Activated CD4-positive, alpha-beta T cell treated with anti-CD3 and anti-CD28 coated beads, Interleukin-10, Interleukin-2, amounts not matched to agents 100 ng/mL and 50 ng/mL, durations not matched to agents 16 hours and 8 hours (primary cell): ENCODE results near the gene RNF212.

Experiments
- DNase-seq: peaks from one replicate; pipeline ENCODE4 v3.0.0-alpha.2; 2020

RNF212 gene

DNA sequence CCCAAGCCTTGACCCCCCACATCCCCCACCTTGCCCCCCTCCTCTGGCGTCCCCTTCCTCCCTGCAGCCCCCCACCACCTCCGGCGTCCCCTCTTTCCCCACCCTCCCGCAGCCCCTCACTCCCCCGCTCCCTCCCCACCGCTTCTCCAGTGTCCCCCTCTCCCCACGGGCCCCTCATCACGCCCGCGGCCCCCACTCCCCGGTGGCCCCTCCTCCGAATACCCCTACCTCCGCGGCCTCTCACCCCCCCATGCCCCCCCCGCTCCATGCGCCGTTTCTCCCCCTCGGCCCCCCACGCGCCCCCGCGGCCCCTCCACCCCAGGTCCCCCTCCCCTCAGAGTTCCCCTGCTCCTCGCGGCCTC, 562 bp downstream of the RNF212 start:
- no peak for DNase-seq

GRCh38 chr4:1112174-1112820, 1.1 kb downstream of the RNF212 start:
- no peak for DNase-seq

GRCh38 chr4:1111259-1111809, 2.0 kb downstream of the RNF212 start:
- DNase-seq: no peak

DNA sequence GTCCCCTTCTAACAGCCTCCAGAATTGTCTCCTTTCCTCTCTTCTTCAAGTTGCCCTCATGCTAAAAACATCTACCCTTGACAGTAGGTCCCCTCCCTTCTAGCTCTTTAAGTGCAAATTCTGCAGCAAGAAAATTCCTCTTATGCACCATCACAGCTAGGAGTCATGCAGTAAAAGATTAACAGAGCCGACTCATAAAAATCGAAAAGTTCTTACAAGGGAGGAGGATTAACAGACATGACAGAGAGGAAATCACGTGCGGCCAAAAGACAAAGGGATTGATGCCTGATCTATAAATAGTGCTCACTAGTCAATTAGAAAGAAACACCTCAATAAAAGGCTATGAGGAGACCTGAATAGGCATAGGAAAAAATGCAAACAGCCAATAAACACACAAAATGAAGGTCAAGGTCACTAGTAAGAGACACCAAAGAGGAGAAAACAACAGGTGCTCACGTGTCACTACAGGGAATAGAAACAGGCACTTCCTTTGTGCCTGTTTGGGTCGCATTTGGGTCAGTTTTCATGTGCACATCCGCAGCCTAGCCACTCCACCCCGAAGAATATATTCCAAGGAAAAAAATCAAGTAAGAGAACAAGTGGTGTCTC, 3.4 kb downstream of the RNF212 start:
- no peak for DNase-seq

DNA sequence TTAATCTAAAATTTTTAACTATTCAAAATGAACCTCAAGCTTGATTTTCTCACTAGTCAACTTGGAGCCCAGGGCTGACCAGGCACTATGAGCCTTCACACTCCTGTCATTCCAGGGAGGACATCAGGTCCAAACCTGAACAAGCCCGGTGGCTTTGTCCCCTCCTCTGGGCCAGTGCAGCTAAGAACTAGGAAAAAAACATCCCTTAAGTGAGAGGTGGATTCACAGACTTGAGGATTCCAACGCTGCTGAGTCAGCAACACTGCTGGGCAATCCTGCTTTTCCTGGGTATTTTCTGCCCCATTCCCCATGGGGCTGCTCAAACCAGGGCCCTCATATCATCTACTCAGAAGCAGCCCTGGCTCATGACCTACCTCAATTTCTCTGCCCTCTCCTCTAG, 4.0 kb downstream of the RNF212 start:
- no peak for DNase-seq

DNA sequence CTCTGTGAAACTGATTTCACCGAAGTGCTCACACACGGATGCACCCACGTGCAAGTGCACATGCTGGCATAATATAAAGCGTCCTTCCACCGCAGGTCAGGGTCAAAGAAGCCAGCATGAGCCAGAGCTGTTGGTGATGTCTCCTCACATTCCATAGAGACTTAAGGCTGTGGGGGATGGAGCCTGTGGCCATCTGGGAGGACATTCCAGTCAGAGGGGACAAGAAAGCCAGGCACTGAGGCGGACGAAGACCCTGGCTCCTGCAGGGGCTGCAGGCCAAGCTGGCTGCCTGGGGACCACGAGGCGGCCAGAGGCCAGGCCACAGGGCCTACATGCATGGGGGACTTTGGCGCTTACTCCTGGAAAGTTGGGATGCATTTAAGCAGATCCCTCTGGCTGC, 7.7 kb downstream of the RNF212 start:
- DNase-seq: no peak

DNA sequence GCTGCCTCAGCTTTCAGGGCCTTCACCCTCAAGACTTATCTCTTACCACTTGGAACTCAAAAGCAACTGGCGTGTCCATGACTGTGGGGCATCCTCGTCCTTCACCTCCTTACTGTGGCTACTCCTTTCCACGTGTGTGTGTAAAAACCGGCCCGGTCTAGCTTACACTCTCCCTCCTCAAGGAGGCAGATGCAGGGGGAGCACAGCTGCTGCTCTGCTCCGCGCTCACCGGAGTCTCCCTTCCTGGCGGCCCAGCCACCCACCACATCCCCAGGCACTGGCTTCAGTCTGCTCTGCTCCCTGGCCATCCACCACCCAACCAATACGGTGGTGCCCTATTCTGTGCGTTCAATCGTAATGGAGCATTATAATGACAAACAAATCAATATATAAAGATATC, 8.3 kb downstream of the RNF212 start:
- no peak for DNase-seq

GRCh38 chr4:1104647-1105046, 8.7 kb downstream of the RNF212 start:
- DNase-seq: no peak

- DNase-seq: no peak
Measured at GRCh38 chr4:1099684-1100335, 13.6 kb downstream of the RNF212 start.

DNA sequence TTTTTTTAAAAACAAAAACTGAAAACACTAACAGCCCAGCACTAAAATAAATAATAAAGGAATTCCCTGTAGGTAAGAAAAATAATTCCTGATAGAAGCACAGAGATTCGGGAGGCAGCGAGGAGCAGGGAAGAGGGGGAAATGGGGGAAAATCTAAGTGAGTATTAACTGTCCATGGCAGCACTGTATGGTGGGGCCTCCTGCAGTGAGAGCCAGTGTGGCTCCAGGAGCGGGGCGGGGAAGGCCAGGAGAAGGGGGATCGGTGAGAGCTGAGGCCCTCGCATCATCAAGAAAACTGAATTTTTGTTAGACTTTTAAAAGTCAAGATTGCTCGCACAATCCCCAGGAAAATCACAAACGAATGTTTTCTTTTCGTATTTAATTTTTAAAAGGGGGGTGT, 14.1 kb downstream of the RNF212 start:
- DNase-seq: no peak

DNA sequence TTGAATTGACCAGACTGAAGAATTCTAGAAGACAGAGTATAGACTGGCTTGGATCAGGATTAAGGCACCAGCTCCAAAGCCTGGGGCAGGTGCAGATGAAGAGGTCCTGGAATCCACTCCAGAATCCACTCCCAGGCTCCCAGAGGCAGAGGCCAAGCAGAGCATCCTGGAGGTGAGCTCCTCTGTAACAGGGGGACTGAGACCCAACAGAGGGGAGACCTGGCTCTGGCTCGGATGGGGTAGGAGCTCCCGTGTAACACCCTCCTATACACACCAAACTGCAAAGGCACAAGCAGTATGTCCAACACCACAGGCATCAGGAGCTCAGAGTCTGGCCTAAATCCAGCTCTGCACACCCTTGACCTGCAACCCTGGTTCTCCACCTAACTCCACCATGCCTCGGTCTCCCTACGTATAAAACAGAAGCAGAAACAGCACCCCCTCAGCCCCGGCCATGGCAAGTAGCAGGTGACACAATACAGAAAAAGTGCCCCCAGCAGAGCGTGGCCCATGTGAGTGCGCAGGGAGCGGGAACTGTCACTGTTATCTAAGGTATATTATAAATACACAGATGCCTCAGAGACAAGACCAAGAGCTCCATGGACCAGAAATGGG, 14.9 kb downstream of the RNF212 start:
- no peak for DNase-seq

- no peak for DNase-seq
Measured at GRCh38 chr4:1097553-1097952, 15.8 kb downstream of the RNF212 start.

DNA sequence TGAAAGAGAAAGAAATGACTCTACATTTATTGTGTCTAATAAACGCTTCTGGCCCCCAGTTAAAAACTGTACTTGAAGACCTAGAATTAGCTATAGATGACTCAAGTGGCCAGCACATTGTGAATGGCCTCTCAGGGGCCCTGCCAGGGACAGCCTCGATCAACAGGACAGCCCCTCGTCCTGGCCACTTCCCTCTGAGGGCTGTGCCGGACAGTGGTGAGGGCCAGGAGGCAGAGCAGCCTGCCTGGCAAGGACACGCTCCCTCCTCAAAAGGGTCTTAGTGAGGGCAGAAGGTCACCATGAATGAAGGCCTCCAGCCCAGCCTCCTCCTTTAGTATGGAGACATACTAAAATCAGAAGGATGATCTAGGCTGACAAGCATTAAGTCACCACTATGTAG, 16.5 kb downstream of the RNF212 start:
- DNase-seq: no peak

DNA sequence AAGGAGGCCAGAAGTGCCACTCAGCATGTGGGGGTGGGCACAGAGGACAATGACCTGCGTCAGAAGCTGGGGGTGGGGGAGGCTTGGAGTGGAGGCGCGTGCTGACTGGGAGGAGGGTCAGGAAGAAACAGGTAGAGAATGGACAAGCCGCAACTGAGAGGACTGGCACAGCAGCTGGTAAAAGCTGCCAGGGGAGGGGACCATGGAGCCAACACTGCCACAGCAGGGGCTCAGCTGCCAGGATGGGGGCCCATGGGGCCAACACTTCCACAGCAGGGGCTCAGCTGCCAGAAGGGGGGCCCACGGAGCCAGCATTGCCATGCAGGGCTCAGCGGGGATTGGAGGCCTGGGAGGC, 19.1 kb downstream of the RNF212 start:
- DNase-seq: no peak

DNA sequence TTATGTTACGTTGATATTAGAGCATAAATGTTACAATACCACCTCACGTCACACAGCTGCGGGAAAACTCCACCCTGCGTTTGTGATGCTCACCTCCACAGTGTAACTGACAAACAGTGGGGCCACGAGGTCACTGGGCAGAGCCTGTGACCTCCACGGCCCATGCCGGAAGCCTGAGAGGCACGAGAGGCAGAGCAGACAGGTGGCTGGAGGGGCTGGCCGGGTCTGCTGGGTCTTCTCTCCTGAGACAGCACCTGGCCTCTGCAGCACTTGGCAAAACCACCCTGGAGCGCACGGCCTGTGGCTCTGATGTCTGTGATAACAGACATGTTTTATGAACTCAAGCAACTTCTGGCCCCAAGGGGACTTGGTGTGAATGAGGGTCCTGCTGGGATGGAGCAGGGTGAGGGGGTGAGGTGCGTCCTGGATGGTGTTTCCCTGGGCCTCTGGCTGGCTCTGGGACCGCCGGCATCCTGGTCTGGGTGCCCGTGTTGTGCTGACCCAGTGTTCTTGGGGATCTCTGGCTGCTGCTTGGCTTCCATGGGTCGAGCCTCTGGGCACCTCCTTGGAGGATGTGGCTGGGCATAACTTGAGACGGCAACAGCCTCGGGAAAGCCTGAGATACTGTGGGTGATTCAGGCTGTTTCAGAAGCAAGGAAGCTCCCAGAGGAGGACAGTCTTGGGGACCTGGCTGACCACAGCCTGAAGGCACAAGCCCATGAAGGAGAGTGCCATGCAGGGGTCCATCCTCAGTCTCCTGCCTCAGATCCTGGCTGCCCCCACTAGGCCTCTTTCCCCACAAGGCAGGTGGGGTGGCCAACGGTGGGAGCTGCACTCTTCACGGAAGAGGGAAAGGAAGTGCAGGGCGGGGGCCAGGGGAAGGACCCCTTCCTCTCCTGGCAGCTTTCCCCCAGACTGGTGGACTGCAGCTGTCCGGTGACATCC, 19.7 kb downstream of the RNF212 start:
- no peak for DNase-seq

DNA sequence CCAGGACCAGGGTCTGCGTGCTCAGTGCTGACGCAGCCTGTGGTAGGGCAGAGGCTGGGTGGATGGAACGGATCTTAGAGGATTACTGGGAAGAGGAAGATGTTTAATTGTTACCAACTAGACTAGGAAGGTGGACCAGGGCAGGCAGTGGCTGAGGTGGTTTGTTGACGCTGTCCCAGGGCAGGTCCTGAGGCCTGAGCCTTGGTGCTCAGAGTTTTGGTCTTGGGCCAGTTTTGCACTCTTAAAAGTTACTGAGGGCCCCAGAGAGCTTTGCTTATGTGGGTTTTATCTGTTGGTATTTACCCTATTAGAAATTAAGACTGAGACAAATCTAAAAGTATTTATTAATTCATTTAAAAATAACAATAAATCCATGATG, 20.4 kb downstream of the RNF212 start:
- DNase-seq: no peak

GRCh38 chr4:1092026-1092982, 21.1 kb downstream of the RNF212 start:
- DNase-seq: no peak

DNA sequence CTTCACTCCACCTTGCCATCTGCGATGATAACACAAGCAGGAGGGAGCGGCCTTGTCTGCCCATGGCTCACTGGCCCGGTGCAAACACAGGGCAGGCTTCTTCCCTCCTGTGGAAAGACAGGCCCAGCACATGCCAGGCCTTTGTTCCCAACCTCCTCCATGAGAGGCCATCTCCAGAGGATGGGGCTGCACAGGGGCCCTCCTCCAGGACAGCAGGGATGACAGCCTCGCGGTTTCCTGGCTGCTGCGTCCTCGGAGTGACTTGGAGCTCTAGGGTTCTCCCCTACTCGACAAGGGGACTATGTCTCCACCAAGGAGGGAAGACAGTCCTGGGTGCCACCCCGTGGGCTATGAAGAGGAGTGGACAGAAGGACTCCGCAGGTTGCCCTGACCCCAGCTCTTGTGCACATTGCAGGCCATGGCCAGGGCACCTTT, 21.8 kb downstream of the RNF212 start:
- no peak for DNase-seq

DNA sequence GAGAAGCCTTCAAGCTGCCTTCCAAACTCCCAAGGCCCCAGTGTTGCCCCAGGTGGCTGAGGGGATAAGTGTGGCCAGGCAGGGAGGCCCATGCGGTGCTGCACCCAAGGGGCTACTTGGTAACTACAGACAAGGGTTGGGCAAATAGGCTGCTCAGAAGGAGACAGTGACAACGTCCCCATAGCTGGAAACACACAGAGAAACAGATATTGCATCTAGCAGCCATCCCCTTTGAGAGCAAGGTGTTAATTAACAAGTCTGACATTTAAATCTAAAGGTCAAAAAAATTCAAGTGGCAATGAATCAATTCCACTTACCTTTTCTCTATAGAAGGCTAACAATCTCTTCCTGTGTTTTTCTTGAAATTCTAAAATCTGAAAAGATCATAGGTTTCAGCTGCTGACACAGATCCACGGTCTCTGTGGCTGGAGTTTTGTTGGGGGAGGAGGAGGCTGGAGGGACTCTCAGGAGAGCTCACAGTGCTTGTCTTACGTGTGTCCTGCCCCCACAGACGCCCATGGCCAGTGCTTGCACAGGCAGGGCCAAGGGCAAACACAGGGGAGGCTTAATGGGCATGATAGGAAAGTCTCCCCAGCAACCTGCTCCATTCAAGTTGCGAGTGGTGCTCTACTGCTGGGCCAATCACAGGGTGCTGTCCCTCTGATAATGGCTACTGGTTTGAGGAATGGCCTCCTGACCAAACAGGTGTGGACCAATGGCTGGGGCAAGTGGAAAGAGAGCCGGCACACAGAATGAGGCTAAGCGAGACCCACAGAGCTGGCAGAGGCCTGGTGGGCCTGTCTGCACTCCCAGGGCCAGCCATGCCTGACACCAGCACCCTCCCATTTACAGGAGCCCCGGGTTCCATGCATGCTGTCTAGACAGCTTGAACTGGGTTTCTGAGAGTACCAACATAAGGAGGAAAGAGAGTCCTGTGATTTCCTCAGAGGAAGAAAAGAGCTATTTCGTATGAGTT, 22.6 kb downstream of the RNF212 start:
- no peak for DNase-seq

DNA sequence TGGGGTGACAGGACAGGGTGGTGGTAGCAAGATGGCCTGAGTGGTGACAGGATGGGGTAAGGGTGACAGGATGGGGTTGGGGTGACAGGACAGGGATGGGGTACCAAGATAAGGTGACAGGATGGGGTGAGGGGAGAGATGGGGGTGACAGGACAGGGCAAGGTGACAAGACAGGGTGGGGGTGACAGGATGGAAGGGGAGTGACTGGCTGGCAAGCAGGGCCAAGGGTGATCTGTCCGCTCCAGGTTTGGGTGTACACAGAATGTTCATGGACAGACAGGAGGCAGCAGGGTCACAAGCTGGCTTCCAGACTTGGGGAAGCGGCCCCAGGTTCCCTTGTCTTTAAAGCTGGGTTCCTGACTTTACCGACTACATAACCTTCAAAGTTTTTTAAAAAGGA, 23.3 kb downstream of the RNF212 start:
- no peak for DNase-seq
